GM21381 (cell line): ENCODE measurements around the gene C3orf18.

Experiments used
- ATAC-seq: cut with Tn5 transposase; IDR thresholded peaks from one replicate; pipeline ENCODE4 v1.9.1; 2021; ENCODE audit warnings: mild to moderate bottlenecking, moderate library complexity; ENCODE audit not compliant: unreplicated experiment

The C3orf18 gene

DNA sequence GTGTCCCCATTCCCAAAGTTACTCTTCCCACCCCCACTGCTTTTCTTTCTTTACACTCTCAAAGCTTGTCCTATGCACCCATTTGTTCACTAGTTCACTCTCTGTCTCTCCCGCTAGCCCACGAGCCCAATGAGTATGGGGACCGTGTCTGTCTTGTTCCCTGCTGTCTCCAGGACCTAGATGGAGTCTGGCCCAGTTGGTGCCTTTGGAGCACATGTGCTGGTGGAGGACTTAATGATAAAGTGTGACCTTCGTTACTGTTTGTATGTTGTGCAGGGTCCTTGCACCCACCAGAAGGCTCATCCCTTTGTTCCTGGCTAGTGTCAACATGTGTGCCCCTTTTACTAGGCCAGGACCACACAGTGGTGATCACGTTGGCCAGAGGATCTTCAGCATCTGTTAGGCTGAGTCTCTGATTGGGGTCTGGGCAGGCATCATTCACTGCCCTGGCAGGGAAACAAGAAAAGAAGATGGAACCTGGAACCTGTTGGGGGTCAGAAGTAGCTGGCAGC, 36.6 kb upstream of the C3orf18 start:
- ATAC-seq, result no peak

DNA sequence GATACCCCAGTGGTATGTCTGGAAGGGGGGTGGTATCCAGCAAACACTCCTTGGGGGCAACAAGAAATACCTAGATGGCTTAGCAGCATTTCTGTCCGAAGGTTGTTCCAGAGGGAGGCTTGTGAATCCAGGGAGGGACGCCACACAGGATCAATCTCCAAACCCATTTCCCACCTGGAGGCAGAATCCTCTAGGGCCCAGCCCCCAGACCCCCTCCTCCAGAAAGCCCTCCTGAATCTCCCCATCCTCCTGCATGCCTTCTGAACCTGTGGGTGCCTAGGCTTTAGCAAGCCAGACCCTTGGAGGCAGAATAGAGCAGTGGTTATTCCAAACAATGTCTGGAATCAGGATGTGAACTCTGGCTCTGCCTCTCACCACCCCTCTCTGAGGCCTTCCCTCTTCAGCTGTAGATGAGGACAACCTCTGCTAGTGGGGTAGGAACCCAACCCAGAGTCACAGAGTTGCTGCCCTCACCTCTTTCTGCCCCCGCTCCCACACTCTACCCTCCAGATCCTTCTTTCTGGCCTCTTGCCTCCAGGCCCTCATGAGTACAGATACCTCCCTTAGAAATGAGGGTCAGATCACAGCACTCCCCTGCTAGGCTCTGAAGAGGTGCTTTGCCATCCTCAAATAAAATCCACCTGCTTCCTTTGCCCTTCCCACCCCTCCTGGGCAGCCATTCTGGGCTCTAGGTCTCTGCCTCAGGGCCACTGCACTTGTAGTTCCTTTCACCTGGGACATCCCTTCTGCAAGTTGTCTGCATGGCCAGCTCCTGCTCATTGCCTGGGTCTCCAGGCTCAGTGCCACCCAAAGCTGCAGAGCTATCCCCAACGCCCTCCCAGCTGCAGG, 35.9 kb upstream of the C3orf18 start:
- no peak for ATAC-seq

DNA sequence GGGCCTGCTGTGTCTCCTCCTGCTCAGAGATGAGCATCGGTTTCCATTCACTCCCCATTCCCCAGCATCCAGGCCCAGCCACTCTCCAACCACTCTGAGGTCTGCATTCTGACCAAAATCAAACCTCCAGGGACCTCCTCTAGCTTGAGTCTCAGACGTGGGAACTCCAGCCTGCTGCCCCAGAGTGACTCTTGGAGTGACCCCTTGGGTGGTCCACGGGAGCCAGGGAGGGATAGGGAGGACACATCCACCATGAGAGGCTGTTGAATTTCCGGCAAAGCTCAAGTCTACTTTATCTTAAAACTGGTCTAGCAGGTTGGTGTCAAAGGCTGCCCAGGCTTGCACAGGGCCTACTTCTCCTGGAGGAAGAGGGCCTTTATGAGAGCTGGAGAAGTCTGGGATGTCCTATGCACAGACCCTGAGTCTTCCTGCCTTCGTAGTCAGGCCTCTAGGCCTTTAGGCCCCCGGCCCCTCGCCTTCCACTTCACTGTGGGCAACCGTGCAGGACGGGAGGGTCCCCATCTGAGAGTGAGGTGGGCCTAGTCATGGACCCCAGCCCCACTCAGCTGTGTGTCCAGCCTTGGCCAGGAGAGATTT, 35.1 kb upstream of the C3orf18 start:
- no peak for ATAC-seq

DNA sequence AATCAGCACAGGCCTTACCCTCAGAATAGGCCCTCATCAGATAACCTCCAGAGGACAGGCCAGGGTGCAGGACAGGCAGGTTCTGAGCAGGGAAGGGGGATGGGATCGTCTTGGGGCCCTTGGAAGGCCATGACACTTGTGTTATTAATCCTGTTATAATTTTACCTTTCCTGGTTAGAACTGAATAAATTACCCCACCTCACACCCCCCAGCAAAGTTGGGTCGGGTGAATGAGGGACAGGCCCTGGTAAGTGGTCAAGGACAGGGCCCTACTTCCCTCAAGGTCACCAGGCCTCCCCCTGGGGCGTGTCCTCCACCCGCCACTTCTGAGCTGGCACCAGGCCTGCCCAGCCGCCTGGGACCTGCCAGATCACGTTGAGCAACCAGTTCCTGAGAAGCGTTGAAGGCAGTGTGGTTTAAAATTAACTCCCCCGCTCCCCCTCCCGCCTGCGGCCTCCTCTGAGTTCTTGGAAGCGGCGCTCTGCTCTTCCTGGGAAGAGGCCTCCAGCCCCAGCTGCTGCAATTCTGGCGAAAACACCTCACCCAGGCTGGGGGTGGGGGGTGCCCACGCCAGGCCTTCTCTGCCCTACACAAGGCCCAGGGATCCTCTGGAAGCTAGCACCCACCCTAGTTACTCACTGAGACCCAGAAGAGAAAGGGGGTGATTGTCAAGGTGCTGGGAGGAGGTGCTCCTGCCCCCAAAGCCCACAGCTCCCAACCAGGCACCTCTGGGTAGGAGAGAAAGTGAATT, 33.5 kb upstream of the C3orf18 start:
- peak; percentile 70 for ATAC-seq

GRCh38 chr3:50600141-50600753, 32.7 kb upstream of the C3orf18 start:
- ATAC-seq, result no peak

DNA sequence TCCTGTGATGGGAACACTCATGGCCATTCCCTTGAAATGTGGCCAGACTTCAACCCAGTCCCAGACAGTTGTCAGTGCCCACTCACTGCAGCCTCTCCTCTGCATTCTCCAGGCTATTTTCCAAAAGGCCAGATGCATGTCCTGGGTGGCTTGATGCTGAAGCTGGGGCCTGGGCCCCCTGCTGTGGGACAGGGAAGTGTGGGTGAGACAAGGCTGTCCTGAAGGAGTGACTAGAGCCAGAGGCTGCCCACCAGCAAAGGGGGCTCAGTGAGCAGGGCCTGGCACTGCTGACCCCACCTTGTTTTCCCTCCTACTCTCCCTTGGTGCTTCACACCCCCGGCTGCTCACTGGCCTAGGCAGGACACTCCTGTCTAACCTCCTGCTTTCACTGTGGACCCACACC, 32.2 kb upstream of the C3orf18 start:
- ATAC-seq, result no peak

GRCh38 chr3:50599115-50599715, 31.7 kb upstream of the C3orf18 start:
- no peak for ATAC-seq

- ATAC-seq, result no peak
Measured at GRCh38 chr3:50594253-50594785, 26.8 kb upstream of the C3orf18 start.

GRCh38 chr3:50592568-50592967, 25.0 kb upstream of the C3orf18 start:
- ATAC-seq, result no peak

DNA sequence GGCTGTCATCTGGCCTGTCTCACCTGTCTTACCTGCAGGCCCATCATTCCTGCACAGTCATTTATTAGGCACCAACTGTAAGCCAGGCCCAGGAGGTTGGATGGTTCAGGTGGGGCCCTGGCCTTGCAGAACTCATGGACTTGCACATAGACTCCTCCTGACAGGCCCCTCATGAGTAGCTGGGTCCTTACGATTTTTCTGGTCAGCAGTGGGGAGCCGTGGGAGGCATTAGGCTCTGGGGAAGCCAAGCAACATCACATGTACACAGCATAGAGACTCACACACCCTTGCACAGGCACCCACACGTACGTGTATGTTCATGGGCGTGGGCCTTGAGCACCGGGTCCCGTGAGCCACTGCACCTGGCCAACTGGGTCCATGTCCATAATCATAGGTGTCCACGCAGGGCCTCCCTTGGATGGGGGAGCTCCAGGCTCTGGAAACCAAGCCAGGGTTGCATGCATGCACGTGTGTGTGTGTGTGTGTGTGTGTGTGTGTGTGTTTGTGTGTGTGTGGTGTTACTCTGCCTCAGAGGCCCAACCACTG, 23.7 kb upstream of the C3orf18 start:
- ATAC-seq, result peak; percentile 6

GRCh38 chr3:50588759-50589433, 21.3 kb upstream of the C3orf18 start:
- ATAC-seq, result no peak

DNA sequence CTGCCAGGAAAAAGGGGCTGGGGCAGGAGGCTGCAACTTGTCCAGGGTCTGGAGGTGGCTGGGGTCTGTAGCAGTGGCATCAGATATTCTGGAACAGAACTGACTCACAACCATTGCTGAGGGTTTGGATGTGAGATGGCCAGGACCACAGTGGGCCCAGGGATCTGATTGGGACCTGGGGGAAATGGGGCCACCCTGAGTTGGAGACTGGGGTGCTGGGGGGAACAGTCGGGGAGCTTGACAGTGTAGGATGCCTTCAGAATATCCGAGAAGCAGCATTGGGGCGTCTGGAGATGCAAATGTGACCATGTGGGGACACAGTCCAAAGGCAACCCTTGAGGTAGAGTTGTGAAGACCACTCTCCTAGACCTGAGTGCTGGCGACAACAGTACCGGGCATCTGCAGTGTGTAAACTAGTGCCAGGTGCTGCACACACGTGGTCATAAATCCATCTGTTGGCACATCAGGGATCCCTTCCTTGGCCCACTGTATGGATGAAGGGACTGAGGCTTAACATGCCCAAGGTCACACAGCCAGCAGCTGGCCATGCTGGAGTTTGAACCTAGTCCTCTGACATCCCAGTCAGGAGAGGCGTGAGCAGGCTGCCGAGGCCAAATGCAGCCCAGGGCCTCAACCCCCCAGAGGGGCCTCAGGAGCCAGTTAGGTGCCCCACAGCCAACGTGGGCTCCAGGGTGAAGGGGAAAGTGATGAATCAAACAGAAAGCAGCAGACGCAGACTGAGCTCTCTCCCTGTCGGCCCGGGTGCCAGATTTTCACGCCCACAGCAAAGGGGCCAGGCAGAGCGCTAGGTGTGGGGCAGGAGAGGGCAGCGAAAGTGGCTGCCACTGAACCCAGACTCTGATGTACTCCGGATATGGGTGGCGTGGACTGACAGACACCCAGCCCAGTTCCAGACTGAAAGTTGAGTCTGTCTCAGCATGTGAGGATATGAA, 20.5 kb upstream of the C3orf18 start:
- peak; percentile 37 for ATAC-seq

GRCh38 chr3:50587373-50587772, 19.8 kb upstream of the C3orf18 start:
- no peak for ATAC-seq

- no peak for ATAC-seq
Measured at GRCh38 chr3:50586763-50587070, 19.2 kb upstream of the C3orf18 start.

DNA sequence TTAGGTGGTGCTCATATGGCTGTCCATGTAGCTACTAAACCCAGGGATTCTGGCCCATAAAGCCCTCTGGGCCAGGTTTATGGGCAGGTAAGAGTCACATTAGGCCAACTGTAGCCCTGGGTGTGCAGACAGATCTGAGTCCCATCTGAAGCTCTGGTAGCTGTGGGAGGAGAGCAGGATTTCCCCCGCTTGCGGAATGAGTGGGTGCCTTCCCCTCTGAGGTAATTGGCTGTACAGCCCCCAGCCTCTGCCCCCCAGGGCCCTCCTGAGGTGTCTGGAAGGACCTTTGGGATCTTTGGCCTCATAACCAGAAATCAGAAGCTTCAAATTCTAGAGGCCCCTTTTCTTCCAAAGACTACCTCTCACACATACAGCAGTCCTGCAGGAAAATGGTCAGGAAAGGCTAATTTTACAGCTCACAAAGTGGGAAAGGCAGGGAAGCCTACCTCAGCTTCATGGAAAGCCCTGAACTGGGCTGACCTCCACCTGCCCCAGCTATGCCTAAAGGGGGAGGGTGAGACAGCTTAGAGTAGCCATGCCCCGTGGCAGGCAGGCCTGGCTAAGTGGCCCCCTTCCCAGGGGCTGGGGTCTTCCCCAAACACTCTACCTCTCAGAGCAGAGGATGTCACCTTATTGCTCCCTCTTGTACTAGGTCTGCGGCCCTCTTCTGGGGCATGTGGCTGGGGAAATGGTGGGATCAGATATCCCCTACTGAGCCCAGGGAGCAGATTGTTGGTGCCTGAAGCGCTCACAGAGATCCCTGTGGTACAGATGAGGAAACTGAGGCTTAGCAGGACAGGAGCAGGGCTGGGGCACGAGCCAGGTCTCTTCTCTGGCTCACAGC, 18.6 kb upstream of the C3orf18 start:
- no peak for ATAC-seq

DNA sequence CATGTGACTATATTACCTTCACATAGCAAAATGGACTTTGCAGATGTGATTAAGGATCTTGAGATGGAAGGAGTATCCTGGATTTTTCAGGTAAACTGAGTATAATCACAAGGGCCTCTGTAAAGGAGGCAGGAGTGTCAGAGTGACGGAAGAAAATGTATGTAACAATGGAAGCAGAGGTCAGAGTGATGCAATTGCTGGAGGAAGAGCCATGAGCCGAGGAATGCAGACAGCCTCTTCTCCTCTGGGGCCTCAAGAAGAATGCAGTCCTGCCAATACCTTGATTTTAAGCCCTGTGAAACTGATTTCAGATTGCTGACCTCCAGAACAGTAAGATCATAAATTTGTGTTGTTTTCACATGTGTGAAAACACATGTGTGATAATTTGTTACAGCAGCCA, 16.8 kb upstream of the C3orf18 start:
- no peak for ATAC-seq

DNA sequence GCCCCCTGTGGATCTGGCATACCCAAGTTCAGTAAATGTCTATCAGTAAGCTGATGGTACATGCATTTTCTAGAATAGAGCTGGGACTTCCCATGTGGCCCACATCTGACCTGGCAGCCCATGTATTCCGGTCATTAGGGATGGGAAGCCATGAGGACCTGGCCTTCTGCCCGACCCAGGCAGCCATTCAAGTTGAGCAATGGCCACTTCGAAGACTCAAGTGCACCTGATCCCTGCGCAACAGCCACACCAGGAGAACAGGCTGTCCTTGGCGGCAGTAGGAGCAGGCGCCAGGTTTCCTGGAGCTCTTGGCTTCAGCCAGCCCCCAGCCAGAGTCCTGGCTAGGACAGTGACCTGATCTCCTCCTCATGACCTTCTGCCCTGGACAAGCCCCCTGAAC, 16.4 kb upstream of the C3orf18 start:
- ATAC-seq, result no peak

GRCh38 chr3:50582083-50582482, 14.5 kb upstream of the C3orf18 start:
- ATAC-seq, result no peak
